MM.1S (cell line): ENCODE results near the gene TMEM225B.

Experiments
- EZH2 ChIP-seq: fragments of 300-600 bp; sonication (generic); optimal IDR thresholded peaks from 2 replicates; pipeline ENCODE3; 2017; ENCODE audit warnings: low read depth, mild to moderate bottlenecking, antibody characterized with exemption, low read length, mixed read lengths
- EZH2phosphoT487 ChIP-seq: fragments of 300-600 bp; sonication (generic); IDR thresholded peaks from 2 replicates; pipeline ENCODE4 v1.6.1; 2018; ENCODE audit warnings: antibody characterized with exemption, low read length
- TF ChIP-seq, protein P1 (sequence below): fragments of 300-600 bp; sonication (generic); IDR thresholded peaks from 2 replicates; pipeline ENCODE4 v1.5.1; 2016; ENCODE audit warnings: antibody characterized with exemption, low read length, mixed read lengths

DNA sequence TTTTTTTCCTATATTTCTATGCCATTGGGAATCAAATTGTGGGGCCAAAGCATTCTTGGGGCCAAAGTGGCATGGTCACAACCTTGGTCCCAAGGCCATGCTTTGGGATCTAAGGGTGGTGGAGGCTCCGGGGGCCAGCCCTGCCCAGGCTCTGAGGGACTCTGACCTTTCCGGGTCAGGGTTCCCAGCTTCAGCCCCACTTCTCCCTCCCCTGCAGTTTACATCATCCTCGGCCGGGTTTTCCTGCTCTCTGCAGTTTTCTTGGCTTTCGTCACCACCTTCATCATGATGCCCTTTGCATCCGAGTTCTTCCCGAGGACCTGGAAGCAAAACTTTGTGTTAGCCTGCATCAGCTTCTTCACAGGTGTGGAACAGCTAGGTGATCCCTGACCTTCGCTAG is 8.5 kb downstream of the TMEM225B start:
- TF ChIP-seq, protein P1, sequence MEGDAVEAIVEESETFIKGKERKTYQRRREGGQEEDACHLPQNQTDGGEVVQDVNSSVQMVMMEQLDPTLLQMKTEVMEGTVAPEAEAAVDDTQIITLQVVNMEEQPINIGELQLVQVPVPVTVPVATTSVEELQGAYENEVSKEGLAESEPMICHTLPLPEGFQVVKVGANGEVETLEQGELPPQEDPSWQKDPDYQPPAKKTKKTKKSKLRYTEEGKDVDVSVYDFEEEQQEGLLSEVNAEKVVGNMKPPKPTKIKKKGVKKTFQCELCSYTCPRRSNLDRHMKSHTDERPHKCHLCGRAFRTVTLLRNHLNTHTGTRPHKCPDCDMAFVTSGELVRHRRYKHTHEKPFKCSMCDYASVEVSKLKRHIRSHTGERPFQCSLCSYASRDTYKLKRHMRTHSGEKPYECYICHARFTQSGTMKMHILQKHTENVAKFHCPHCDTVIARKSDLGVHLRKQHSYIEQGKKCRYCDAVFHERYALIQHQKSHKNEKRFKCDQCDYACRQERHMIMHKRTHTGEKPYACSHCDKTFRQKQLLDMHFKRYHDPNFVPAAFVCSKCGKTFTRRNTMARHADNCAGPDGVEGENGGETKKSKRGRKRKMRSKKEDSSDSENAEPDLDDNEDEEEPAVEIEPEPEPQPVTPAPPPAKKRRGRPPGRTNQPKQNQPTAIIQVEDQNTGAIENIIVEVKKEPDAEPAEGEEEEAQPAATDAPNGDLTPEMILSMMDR = no peak
- TF ChIP-seq EZH2phosphoT487 (no peak), EZH2 (no peak)
